Activated CD4-positive, alpha-beta T cell treated with anti-CD3 and anti-CD28 coated beads for 48 hours (primary cell): ENCODE data around the gene KCNMB2.

Experiments
- DNase-seq: peaks from one replicate; pipeline ENCODE4 v3.0.0-alpha.2; 2020

Gene KCNMB2

GRCh38 chr3:178762385-178762784 is 226.1 kb downstream of the KCNMB2 start:
- no peak for DNase-seq

- no peak for DNase-seq
These were observed 229.2 kb downstream of the KCNMB2 start for GRCh38 chr3:178765472-178765871.

- DNase-seq, result no peak
These were observed 231.3 kb downstream of the KCNMB2 start for GRCh38 chr3:178767581-178767980.

- DNase-seq, result no peak
These were observed 232.0 kb downstream of the KCNMB2 start for GRCh38 chr3:178768072-178768864.

- no peak for DNase-seq
These were observed 235.3 kb downstream of the KCNMB2 start for GRCh38 chr3:178771511-178771910.

GRCh38 chr3:178772746-178773145 is 236.5 kb downstream of the KCNMB2 start:
- DNase-seq, result no peak

GRCh38 chr3:178773358-178773757 is 237.1 kb downstream of the KCNMB2 start:
- no peak for DNase-seq

GRCh38 chr3:178777718-178778411 is 241.6 kb downstream of the KCNMB2 start:
- DNase-seq, result peak; percentile 3

- no peak for DNase-seq
These were observed 242.4 kb downstream of the KCNMB2 start for GRCh38 chr3:178778589-178778988.

GRCh38 chr3:178785961-178786360 is 249.7 kb downstream of the KCNMB2 start:
- DNase-seq, result no peak

- no peak for DNase-seq
These were observed 251.7 kb downstream of the KCNMB2 start for GRCh38 chr3:178787960-178788359.

GRCh38 chr3:178794711-178795110 is 258.5 kb downstream of the KCNMB2 start:
- no peak for DNase-seq

- no peak for DNase-seq
These were observed 259.1 kb downstream of the KCNMB2 start for GRCh38 chr3:178795349-178795748.

GRCh38 chr3:178802259-178802658 is 266.0 kb downstream of the KCNMB2 start:
- no peak for DNase-seq

GRCh38 chr3:178802993-178803693 is 266.9 kb downstream of the KCNMB2 start:
- DNase-seq, result no peak

GRCh38 chr3:178804606-178805005 is 268.4 kb downstream of the KCNMB2 start:
- no peak for DNase-seq

GRCh38 chr3:178805741-178806140 is 269.5 kb downstream of the KCNMB2 start:
- DNase-seq, result no peak

GRCh38 chr3:178806651-178807050 is 270.4 kb downstream of the KCNMB2 start:
- no peak for DNase-seq

- DNase-seq, result no peak
These were observed 271.5 kb downstream of the KCNMB2 start for GRCh38 chr3:178807694-178808093.

- DNase-seq, result no peak
These were observed 272.5 kb downstream of the KCNMB2 start for GRCh38 chr3:178808748-178809147.

GRCh38 chr3:178810181-178810580 is 273.9 kb downstream of the KCNMB2 start:
- no peak for DNase-seq

GRCh38 chr3:178822722-178823121 is 286.5 kb downstream of the KCNMB2 start:
- DNase-seq, result no peak

- no peak for DNase-seq
These were observed 286.9 kb downstream of the KCNMB2 start for GRCh38 chr3:178823150-178823549.
